Measurements from ENCODE around the gene GP1BA.

- no peak for TF ChIP-seq POLR2A (IDR thresholded peaks at IDR 0.05)
- no peak for TF ChIP-seq CTCF (IDR thresholded peaks at IDR 0.05 in 8 of 11, conservative IDR thresholded peaks at IDR 0.05 in 3 of 11)
Observed at GRCh38 chr17:4969047-4969550, 37.0 kb downstream of the GP1BA start.

Measured in spleen (tissue), 7 donors.